ENCODE data around the gene RBM38. TPM values are rescaled to one million over a fixed set of nuclear protein-coding genes. Genes with fewer than 3 reads are reported as not detected.

RBM38 gene
- total RNA-seq, 4 donors from 2014 or later, result 9.6 to 15.5 (median 12.8) TPM

- H3K36me3 ChIP-seq, result peaks cover 0 to 4% (median 0%) of the 10 kb centered on the region in 3 donors
- no peaks in the 10 kb centered on the region for H3K4me1 ChIP-seq
- TF ChIP-seq, protein P1, sequence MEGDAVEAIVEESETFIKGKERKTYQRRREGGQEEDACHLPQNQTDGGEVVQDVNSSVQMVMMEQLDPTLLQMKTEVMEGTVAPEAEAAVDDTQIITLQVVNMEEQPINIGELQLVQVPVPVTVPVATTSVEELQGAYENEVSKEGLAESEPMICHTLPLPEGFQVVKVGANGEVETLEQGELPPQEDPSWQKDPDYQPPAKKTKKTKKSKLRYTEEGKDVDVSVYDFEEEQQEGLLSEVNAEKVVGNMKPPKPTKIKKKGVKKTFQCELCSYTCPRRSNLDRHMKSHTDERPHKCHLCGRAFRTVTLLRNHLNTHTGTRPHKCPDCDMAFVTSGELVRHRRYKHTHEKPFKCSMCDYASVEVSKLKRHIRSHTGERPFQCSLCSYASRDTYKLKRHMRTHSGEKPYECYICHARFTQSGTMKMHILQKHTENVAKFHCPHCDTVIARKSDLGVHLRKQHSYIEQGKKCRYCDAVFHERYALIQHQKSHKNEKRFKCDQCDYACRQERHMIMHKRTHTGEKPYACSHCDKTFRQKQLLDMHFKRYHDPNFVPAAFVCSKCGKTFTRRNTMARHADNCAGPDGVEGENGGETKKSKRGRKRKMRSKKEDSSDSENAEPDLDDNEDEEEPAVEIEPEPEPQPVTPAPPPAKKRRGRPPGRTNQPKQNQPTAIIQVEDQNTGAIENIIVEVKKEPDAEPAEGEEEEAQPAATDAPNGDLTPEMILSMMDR (IDR thresholded peaks at IDR 0.05), result no peak
- no peak for TF ChIP-seq POLR2A (IDR thresholded peaks at IDR 0.05)
- H3K4me3 ChIP-seq, result no peak overlapping the region
- no peak overlapping the region for H3K27ac ChIP-seq
- no peaks in the 10 kb centered on the region for H3K27me3 ChIP-seq
- no peaks in the 10 kb centered on the region for H3K9me3 ChIP-seq
- DNase-seq, result no peak
Observed at GRCh38 chr20:57413986-57414385, 22.8 kb downstream of the RBM38 start.

GRCh38 chr20:57414867-57415592 is 23.8 kb downstream of the RBM38 start:
- no peaks in the 10 kb centered on the region for H3K36me3 ChIP-seq
- H3K9me3 ChIP-seq, result no peaks in the 10 kb centered on the region
- no peak for TF ChIP-seq POLR2A (IDR thresholded peaks at IDR 0.05)
- TF ChIP-seq, protein P1 (IDR thresholded peaks at IDR 0.05), result no peak
- H3K4me3 ChIP-seq, result no peak overlapping the region
- no peak overlapping the region for H3K27ac ChIP-seq
- no peaks in the 10 kb centered on the region for H3K27me3 ChIP-seq
- H3K4me1 ChIP-seq, result no peaks in the 10 kb centered on the region
- no peak for DNase-seq

DNA sequence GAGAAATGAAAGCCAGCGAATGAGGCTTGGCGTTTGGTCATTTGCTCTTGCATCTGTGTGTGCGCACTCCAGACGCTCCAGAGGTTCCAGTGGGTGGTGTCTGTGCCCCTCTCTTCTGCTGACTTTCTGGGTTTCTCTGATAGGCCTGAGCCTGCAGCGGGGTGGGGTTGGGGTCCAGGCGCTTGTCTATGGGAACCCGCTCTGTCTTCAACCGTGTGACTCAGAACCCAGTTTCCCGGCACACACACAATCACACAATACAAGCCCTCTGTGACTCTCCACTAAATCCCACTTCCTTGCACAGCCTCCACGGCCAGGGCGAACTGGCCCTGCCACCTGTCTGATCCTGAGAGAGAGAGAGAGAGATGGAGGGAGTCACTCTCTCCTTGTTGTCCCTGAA is 24.6 kb downstream of the RBM38 start:
- no peaks in the 10 kb centered on the region for H3K36me3 ChIP-seq

DNA sequence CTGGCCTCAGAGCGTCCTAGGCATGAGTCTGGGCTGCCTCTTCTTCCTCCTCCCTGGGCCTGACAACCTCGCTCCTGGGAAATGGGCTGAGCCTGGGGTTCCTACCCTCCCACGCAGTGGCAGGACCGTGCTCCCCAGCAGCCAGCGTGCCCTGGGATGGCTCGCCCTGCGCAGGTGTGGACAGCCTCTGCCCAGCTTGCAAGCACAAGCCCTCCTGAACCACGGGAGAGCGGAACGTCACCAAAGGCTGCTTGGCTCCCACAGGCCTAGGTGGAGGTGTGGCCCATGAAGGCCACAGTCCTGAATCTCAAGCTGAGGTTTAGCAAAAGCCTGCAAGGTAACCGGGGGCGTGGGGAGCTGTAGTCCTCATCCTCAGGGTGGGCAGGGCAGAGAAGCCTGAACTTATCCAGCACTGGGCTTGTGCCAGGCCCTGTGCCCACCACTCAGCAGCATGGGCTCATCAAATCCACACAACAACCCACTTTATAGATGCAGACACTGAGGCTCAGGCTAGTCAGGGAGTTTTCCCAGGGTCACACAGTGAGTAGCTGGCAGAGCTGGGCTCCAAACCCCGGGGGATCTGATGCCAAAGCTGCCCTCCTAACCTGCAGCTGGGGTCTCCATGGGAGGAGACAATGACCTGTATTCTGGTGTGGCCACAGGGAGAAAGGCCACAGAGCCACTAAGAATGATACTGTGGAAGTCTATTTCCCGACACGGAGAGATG is 25.3 kb downstream of the RBM38 start:
- Histone ChIP-seq H3K27me3 (no peaks in the 10 kb centered on the region), H3K4me3 (no peak overlapping the region), H3K4me1 (no peaks in the 10 kb centered on the region), H3K9me3 (no peaks in the 10 kb centered on the region), H3K36me3 (no peaks in the 10 kb centered on the region), H3K27ac (no peak overlapping the region)
- DNase-seq, result no peak
- no peak for TF ChIP-seq POLR2A (IDR thresholded peaks at IDR 0.05)
- TF ChIP-seq, protein P1 (IDR thresholded peaks at IDR 0.05), result no peak

More for the DNA sequence above, 24.6 kb downstream of the RBM38 start:
- TF ChIP-seq POLR2A (IDR thresholded peaks at IDR 0.05), result no peak
- TF ChIP-seq, protein P1 (IDR thresholded peaks at IDR 0.05), result no peak
- no peaks in the 10 kb centered on the region for H3K27me3 ChIP-seq
- H3K9me3 ChIP-seq, result no peaks in the 10 kb centered on the region
- H3K27ac ChIP-seq, result no peak overlapping the region
- no peak overlapping the region for H3K4me3 ChIP-seq
- H3K4me1 ChIP-seq, result no peaks in the 10 kb centered on the region
- DNase-seq, result no peak

DNA sequence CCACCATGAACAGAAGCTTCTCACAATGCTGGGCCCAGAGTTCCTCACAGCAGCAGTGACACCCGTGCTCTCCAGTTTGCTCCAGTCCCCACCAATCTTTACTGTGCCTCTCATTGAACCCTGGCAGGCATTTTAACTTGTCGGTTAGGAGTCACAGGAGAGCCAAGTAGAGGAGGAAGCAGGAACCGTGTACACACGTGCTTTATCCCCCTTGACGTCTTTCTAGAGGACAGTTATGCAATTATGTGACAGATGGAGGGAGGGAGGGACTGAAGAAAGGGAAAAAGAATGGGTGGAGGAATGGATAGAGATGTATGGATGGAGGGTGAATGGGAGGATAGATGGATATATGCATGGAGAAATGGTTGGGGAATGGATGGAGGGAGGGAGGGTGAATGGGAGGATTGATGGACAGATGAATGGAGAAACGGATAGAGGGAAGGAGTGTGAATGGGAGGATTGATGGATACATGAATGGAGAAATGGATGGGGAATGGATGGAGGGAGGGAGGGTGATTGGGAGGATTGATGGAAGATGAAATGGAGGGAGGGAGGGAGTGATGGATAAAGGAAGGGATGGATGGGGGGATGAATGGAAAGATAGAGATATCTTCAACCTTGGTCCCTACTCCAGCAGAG is 26.0 kb downstream of the RBM38 start:
- Histone ChIP-seq H3K9me3 (no peaks in the 10 kb centered on the region), H3K27ac (no peak overlapping the region), H3K4me3 (no peak overlapping the region), H3K36me3 (no peaks in the 10 kb centered on the region), H3K27me3 (no peaks in the 10 kb centered on the region), H3K4me1 (no peaks in the 10 kb centered on the region)
- no peak for DNase-seq
- no peak for TF ChIP-seq POLR2A (IDR thresholded peaks at IDR 0.05)
- TF ChIP-seq, protein P1 (IDR thresholded peaks at IDR 0.05), result no peak

All from Peyer's patch (tissue), 4 donors.